ENCODE data around the gene HNRNPF. TPM values are rescaled to one million over a fixed set of nuclear protein-coding genes. Genes with fewer than 3 reads are reported as not detected.

Gene HNRNPF
- total RNA-seq, 1 experiment from 2014 or later = 423 TPM

- Mint-ChIP-seq H3K27me3 (ENCODE audit: insufficient read depth, unreplicated experiment) (no peaks in the 10 kb centered on the region), H3K4me1 (ENCODE audit: low read depth, unreplicated experiment) (peaks cover 17% of the 10 kb centered on the region), H3K36me3 (ENCODE audit: insufficient read depth, unreplicated experiment) (peaks cover 42% of the 10 kb centered on the region), H3K27ac (ENCODE audit: unreplicated experiment) (peak overlapping the region; percentile 94), H3K9me3 (ENCODE audit: unreplicated experiment) (no peaks in the 10 kb centered on the region), H3K4me3 (ENCODE audit: unreplicated experiment) (peak overlapping the region; percentile 81)
- ChIA-PET CTCF (interaction anchor here (1.0 to 1.2 kb wide), 3 partner anchors 8 to 13 kb away, joined by 4 to 8 read pairs (median 4); no protein-coding TSS in a partner anchor), POLR2A (interaction anchor here (1.5 to 2.6 kb wide), 3 partner anchors 10 to 26 kb away, joined by 8 to 44 read pairs (median 27); partner anchors contain the start of gene ZNF487)
- no peaks in the 10 kb centered on the region for H3K36me3 ChIP-seq (ENCODE audit: control insufficient read depth, insufficient read depth, low read length)
- no TSS peak for BruUV-seq (replicated peaks)
- no peak for TF ChIP-seq CTCF (IDR thresholded peaks at IDR 0.05; ENCODE audit: insufficient read depth in 1 of 2, low read depth in 1 of 2, low read length in 1 of 2, severe bottlenecking in 1 of 2, unreplicated experiment in 1 of 2)
- H3K27me3 ChIP-seq (replicated peaks; ENCODE audit: control insufficient read depth, insufficient read depth, low read length) = no peaks in the 10 kb centered on the region
- H3K4me1 ChIP-seq = peaks cover 18% of the 10 kb centered on the region
- intact Hi-C loops (cut with micrococcal nuclease; ENCODE audit: unreplicated experiment) = no loop called here
- no peaks in the 10 kb centered on the region for H3K9me3 ChIP-seq
- DNase-seq = no peak
- peak overlapping the region; percentile 70 for H3K4me3 ChIP-seq (ENCODE audit: low read depth, low read length)
Observed at GRCh38 chr10:43410345-43410744, 1.4 kb upstream of the HNRNPF start.

- peak overlapping the region; percentile 70 for H3K4me3 ChIP-seq (ENCODE audit: low read depth, low read length)
- no peaks in the 10 kb centered on the region for H3K9me3 Mint-ChIP-seq (ENCODE audit: unreplicated experiment)
- TSS peak; percentile 77 for BruUV-seq (replicated peaks)
- DNase-seq = peak; percentile 77 to 81
- peaks cover 22% of the 10 kb centered on the region for H3K4me1 Mint-ChIP-seq (ENCODE audit: low read depth, unreplicated experiment)
- H3K27me3 ChIP-seq (replicated peaks; ENCODE audit: control insufficient read depth, insufficient read depth, low read length) = no peaks in the 10 kb centered on the region
- peak overlapping the region; percentile 81 for H3K4me3 Mint-ChIP-seq (ENCODE audit: unreplicated experiment)
- no peaks in the 10 kb centered on the region for H3K27me3 Mint-ChIP-seq (ENCODE audit: insufficient read depth, unreplicated experiment)
- no peaks in the 10 kb centered on the region for H3K9me3 ChIP-seq
- H3K4me1 ChIP-seq = peaks cover 26% of the 10 kb centered on the region
- H3K36me3 Mint-ChIP-seq (ENCODE audit: insufficient read depth, unreplicated experiment) = peaks cover 50% of the 10 kb centered on the region
- POLR2A ChIA-PET = interaction anchor here (0.5 to 2.6 kb wide), 16 partner anchors 11 to 1538 kb away, joined by 3 to 44 read pairs (median 4); partner anchors contain the start of gene ZNF487
- no peaks in the 10 kb centered on the region for H3K36me3 ChIP-seq (ENCODE audit: control insufficient read depth, insufficient read depth, low read length)
- TF ChIP-seq CTCF (IDR thresholded peaks at IDR 0.05; ENCODE audit: insufficient read depth in 1 of 2, low read depth in 1 of 2, low read length in 1 of 2, severe bottlenecking in 1 of 2, unreplicated experiment in 1 of 2) = no peak
- intact Hi-C loops (cut with micrococcal nuclease; ENCODE audit: unreplicated experiment) = loop anchor here (1.0 kb wide), 1 partner anchor 27 kb away; no protein-coding TSS in a partner anchor
- peak overlapping the region; percentile 94 for H3K27ac Mint-ChIP-seq (ENCODE audit: unreplicated experiment)
- CTCF ChIA-PET = interaction anchor here (0.6 to 1.2 kb wide), 6 partner anchors 9 to 116 kb away, joined by 3 to 8 read pairs (median 4); no protein-coding TSS in a partner anchor
Observed at GRCh38 chr10:43409385-43410109, 561 bp upstream of the HNRNPF start.

- Histone ChIP-seq H3K36me3 (ENCODE audit: control insufficient read depth, insufficient read depth, low read length) (no peaks in the 10 kb centered on the region), H3K27me3 (replicated peaks; ENCODE audit: control insufficient read depth, insufficient read depth, low read length) (no peaks in the 10 kb centered on the region), H3K4me1 (peaks cover 36% of the 10 kb centered on the region), H3K9me3 (no peaks in the 10 kb centered on the region), H3K4me3 (ENCODE audit: low read depth, low read length) (peak overlapping the region; percentile 70)
- H3K9me3 Mint-ChIP-seq (ENCODE audit: unreplicated experiment) = no peaks in the 10 kb centered on the region
- peaks cover 63% of the 10 kb centered on the region for H3K36me3 Mint-ChIP-seq (ENCODE audit: insufficient read depth, unreplicated experiment)
- peak overlapping the region; percentile 94 for H3K27ac Mint-ChIP-seq (ENCODE audit: unreplicated experiment)
- no peaks in the 10 kb centered on the region for H3K27me3 Mint-ChIP-seq (ENCODE audit: insufficient read depth, unreplicated experiment)
- H3K4me3 Mint-ChIP-seq (ENCODE audit: unreplicated experiment) = peak overlapping the region; percentile 81
- BruUV-seq (replicated peaks) = no TSS peak
- ChIA-PET POLR2A (interaction anchor here (0.6 to 3.4 kb wide), 4 partner anchors 12 to 165 kb away, joined by 3 to 81 read pairs (median 10); partner anchors contain the start of gene ZNF487), CTCF (interaction anchor here (0.6 to 1.0 kb wide), 2 partner anchors 20 to 764 kb away, joined by 3 to 5 read pairs; no protein-coding TSS in a partner anchor)
- TF ChIP-seq CTCF (IDR thresholded peaks at IDR 0.05; ENCODE audit: insufficient read depth in 1 of 2, low read depth in 1 of 2, low read length in 1 of 2, severe bottlenecking in 1 of 2, unreplicated experiment in 1 of 2) = peak in 1 of 2 experiments; percentile 20
- intact Hi-C loops (cut with micrococcal nuclease; ENCODE audit: unreplicated experiment) = loop anchor here (1.0 kb wide), 1 partner anchor 54 kb away; no protein-coding TSS in a partner anchor
- H3K4me1 Mint-ChIP-seq (ENCODE audit: low read depth, unreplicated experiment) = peaks cover 26% of the 10 kb centered on the region
- no peak for DNase-seq
Observed at GRCh38 chr10:43408331-43408709, 666 bp downstream of the HNRNPF start.
